Left cardiac atrium (tissue), 4 donors: ENCODE results near the gene SERPINB1. TPM values are rescaled to one million over a fixed set of nuclear protein-coding genes. Genes with fewer than 3 reads are reported as not detected.
"Not testable (repeated sequence)": the region's sequence is repeated elsewhere in the genome, so short reads cannot be mapped to it uniquely, and the experiment has no call there.

ENCODE experiments used
- ATAC-seq, 2 donors: fragments of 200-7000 bp; cut with Tn5 transposase; one replicate each; pipeline ENCODE4 v1.9.1; 2020; ENCODE audit warnings: mild to moderate bottlenecking in 2 of 2, moderate library complexity in 2 of 2
- DNase-seq: peaks from one replicate; pipeline ENCODE4 v3.0.0-alpha.2; 2020
- intact Hi-C, 2 donors: fragments of 100-400 bp; cut with DNase I; formaldehyde crosslinking; loops; one replicate each; pipeline versions ENCODE4 v1.14.1 to v1.15.1; 2022 to 2023
- total RNA-seq, 2 donors: library from RNA; stranded (reverse); fragmentation: NEBNext Ultra II Directional; extraction: Animal tissue kit (Norgen Biotek cat#: 25700); gene quantifications; one replicate each; pipeline ENCODE4 v1.2.1, GENCODE V29; 2021
- donor health status: DM: no; HTN: yes; CAD: no.
- donor health status: DM: no; HTN: yes; CAD: no; lungs with severe emphysema.
- donor health status: DM: yes; HTN: yes; CAD: no.
- donor health status: Dilated cardiomyopathy.

The SERPINB1 gene
- total RNA-seq, 2 donors from 2014 or later = 27.5 to 39.2 TPM

DNA sequence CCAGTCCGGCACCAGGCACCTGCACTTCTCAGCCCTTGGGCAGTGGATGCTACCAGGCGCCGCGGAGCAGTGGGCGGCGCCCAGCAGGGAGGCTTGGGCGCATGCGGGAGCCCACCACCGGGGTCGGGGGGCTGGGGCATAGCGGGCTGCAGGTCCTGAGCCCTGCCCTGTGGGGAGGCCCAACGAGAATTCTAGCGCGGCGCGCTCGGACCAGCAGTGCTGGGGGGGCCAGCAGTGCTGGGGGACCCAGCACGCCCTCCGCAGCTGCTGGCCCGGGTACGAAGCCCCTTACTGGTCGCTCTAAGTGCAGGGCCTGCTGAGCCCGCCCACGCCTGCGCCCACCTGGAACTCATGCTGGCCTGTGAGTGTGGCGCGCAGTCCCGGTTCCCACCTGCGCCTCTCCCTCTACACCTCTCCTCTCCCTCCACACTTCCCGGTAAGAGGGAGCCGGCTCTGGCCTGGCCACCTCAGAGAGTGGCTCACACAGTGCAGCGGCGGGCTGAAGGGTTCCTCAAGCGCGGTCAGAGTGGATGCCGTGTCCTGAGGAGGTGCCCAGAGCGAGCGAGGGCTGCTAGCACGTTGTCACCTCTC lies 28.5 kb upstream of the SERPINB1 start:
- DNase-seq (no peak), ATAC-seq (no peak)
- intact Hi-C loops = no loop called here

- no peak for ATAC-seq
- intact Hi-C loops = no loop called here
- no peak for DNase-seq
Measured at GRCh38 chr6:2868637-2869036, 27.0 kb upstream of the SERPINB1 start.

GRCh38 chr6:2866171-2866846 lies 24.6 kb upstream of the SERPINB1 start:
- peak in 1 of 2 donors; percentile 21 for ATAC-seq
- no peak for DNase-seq
- intact Hi-C loops = no loop called here

DNA sequence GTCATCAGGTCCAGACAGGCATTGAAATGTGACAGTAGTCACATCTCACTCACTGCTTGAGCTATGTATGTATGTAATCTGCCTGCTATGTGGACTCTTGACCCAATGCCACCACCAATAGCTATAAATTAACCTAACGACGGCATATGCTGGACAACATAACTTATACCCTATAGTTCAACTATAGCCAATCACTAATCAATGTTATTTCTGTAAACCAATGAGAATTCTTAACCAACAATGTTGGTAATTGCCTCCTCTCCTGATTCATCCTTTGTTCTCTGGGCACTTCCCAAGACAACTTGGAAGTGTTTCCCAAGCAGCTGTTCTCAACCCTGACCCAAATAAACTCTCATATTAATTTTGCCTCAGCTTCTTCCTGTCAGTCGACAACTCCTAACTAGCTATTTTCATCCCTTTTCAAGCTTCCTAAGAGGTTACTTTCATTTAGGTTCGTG lies 24.1 kb upstream of the SERPINB1 start:
- intact Hi-C loops = no loop called here
- ATAC-seq = peak; percentile 53 to 56
- DNase-seq = no peak

DNA sequence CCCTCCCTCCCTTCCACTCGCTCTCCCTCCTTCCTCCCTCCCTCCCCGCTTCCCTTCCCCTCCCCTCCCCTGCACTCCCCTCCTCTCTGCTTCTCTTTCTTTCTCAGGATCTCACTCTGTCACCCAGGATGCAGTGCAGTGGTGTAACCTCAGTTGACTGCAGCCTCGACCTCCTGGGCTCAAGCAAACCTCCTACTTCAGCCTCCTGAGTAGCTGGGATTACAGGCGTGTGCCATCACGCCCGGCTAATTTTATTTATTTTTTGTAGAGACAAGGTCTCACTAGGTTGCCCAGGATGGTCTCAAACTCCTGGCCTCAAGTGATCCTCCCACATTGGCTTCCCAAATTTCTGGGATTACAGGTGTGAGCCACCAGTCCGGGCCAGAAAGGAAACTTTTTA lies 23.6 kb upstream of the SERPINB1 start:
- ATAC-seq (no peak), DNase-seq (no peak)
- intact Hi-C loops = no loop called here

DNA sequence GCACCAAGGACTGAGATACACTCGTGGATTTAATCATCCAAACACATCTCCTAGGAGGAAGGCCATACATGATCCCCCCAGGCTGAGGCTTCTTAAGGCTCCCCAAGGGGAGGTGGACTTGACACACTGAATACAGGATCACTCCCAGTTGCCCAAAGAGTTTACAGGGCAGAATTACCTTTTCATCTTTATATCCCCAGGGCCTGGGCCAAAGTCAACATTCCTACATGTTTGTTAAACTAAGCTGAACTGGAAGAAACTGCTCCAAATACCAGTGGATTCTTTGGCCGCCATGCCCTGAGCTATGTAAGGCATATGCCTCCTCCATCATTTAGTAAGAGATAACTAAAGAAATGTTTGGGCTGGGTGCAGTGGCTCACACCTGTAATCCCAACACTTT lies 22.2 kb upstream of the SERPINB1 start:
- ATAC-seq = no peak
- intact Hi-C loops = no loop called here
- DNase-seq = no peak

DNA sequence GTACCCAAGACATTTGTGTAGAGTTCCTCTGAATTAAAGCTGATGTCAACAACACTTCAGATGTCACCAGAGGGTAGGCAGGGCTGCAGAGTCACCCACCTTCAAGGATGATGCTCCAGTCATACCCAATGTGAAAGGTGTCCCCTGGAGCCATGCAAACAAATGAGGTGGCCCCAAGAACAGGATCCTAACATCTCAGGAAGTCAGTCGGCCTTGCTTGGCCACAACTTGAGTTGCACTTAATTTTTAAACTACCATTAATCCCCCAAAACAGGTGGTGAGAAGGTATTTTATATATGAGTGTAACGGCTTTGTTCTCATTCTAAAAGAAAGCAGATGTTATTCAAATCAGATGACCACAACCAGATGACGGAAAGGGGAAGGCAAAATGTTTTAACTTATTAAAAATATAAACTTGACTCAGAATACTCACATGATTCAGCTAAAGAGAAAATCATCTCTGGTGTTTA lies 21.1 kb upstream of the SERPINB1 start:
- intact Hi-C loops = no loop called here
- no peak for DNase-seq
- no peak for ATAC-seq

DNA sequence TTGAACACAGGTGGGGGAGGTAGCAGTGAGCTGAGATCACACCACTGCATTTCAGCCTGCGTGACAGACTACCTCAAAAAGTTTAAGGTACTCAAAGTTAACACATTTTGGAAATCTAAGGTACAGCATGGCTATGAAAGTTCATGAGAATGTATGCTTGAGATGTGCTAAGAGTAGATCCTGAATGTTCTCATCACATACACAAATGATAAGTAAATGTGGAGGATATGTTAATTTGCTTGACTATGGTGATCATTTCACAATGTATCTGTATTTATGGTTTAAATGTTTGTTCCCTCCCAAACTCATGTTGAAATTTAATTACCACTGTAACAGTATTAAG lies 20.1 kb upstream of the SERPINB1 start:
- DNase-seq = no peak
- intact Hi-C loops = no loop called here
- ATAC-seq = no peak

DNA sequence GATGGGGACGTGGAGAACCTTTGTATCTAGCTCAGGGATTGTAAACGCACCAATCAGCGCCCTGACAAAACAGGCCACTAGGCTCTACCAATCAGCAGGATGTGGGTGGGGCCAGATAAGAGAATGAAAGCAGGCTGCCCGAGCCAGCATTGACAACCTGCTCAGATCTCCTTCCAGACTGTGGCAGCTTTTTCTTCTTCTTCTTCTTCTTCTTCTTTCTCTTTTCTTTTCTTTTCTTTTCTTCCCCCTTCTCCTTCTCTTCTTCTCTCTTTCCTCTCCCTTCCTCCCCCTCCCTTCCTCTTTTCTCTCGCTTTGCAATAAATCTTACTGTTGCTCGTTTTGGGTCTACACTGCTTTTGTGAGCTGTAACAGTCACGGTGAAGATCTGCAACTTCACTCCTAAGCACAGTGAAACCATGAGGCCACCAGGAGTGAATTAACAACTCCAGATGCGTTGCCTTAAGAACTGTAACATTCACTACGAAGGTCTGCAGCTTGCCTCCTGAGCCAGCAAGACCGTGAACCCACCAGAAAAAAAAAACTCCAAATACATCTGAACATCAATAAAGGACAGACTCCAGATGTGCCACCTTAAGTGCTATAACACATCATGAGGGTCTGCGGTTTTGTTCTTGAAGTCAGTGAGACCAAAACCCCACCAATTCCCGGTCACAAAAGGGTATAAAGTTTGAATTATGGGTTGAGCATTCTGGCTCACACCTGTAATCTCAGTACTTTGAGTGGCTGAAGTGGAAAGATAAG lies 19.6 kb upstream of the SERPINB1 start:
- DNase-seq = no peak
- no peak for ATAC-seq
- intact Hi-C loops = no loop called here

GRCh38 chr6:2860706-2861059 lies 19.0 kb upstream of the SERPINB1 start:
- ATAC-seq, intact Hi-C loops, DNase-seq: not testable (repeated sequence)

GRCh38 chr6:2859798-2860705 lies 18.4 kb upstream of the SERPINB1 start:
- ATAC-seq, DNase-seq: not testable (repeated sequence)
- intact Hi-C loops = loop anchor here in 1 of 2 donors (10.0 kb wide), 1 partner anchor 45 kb away; the partner anchor contains the start of gene SERPINB9

DNA sequence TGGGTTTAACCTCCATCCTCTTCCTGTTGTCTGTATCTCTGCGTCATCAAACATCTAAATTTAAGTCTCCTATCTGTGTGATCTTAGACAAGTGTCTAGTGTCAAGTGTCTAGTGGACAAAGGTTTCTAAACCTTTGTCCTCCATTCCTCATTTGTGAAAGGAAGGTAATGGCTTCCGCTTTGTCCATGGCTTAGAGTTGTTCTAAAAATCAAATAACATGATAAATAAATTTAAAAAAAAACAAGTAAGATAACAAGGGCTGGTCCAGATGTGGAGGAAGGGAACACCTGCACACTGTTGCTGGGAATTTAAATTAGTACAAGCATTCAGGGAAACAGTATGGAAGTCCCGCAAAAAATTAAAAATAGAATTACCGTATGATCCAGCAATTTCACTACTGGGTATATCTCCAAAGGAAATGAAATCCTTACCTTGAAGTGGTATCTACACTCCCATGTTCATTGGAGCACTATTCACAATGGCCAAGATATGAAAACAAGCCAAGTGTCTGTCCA lies 17.6 kb upstream of the SERPINB1 start:
- ATAC-seq (no peak), DNase-seq (no peak)
- intact Hi-C loops = loop anchor here in 1 of 2 donors (10.0 kb wide), 1 partner anchor 46 kb away; the partner anchor contains the start of gene SERPINB9

- DNase-seq (peak; percentile 74), ATAC-seq (peak; percentile 46 to 62)
- intact Hi-C loops = loop anchor here in 1 of 2 donors (10.0 kb wide), 1 partner anchor 47 kb away; the partner anchor contains the start of gene SERPINB9
Measured at GRCh38 chr6:2857580-2858337, 16.1 kb upstream of the SERPINB1 start.

GRCh38 chr6:2857185-2857579 lies 15.5 kb upstream of the SERPINB1 start:
- ATAC-seq (no peak), DNase-seq (no peak)
- intact Hi-C loops = loop anchor here in 1 of 2 donors (10.0 kb wide), 1 partner anchor 48 kb away; the partner anchor contains the start of gene SERPINB9

DNA sequence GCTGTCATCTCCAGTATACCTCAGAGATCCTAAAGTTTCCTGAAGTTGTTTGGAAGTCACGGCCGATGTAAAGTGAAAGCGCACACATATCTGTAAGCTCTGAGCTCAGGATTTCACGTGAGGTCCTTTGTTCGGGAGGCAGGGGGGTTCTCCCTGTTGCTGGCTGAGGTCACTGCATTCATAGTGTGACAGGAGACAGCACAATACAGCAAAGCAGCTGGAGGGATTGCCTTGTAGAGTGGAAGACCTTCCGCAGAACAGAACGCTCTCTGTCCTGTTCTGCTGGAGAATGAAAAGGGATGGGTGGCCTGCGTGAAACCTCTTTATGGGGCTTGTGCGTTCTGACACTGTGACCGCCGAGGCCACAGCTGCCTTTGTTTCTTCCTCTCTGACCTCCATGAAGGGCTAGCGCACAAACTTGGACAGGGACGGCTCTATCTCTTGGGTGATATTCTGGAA lies 13.4 kb upstream of the SERPINB1 start:
- no peak for DNase-seq
- peak in 1 of 2 donors; percentile 4 for ATAC-seq
- intact Hi-C loops = loop anchor here in 1 of 2 donors (10.0 kb wide), 1 partner anchor 50 kb away; the partner anchor contains the start of gene SERPINB9

DNA sequence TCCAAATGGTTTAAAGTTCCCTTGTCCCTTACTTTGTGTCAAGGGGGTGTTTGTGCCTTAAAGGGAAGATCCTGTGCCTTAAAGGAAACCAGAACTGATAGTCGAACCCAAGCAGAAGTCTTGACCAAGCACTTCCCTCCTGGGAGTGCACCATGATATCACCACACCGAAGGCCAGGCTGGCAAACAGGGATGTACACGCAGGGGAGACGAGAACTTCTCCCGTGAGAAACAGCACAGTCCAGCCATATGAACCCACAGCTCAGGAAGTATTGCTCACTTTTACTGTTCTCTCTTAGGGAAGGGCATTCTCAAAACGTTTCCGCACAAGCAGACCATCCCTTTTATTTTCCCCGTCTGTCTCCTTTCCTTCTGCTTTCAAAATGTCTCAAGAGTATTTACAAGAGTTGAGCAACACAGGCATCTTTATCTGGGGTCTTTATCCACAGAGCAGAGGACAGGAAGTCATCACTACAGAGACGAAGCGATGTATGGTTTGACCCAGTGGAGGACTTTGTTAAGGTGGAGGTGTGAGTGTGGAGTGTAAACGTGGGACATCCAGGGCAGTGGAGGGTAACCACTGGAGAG lies 12.8 kb upstream of the SERPINB1 start:
- DNase-seq (no peak), ATAC-seq (peak; percentile 12 to 53)
- intact Hi-C loops = loop anchor here in 1 of 2 donors (10.0 kb wide), 1 partner anchor 50 kb away; the partner anchor contains the start of gene SERPINB9

DNA sequence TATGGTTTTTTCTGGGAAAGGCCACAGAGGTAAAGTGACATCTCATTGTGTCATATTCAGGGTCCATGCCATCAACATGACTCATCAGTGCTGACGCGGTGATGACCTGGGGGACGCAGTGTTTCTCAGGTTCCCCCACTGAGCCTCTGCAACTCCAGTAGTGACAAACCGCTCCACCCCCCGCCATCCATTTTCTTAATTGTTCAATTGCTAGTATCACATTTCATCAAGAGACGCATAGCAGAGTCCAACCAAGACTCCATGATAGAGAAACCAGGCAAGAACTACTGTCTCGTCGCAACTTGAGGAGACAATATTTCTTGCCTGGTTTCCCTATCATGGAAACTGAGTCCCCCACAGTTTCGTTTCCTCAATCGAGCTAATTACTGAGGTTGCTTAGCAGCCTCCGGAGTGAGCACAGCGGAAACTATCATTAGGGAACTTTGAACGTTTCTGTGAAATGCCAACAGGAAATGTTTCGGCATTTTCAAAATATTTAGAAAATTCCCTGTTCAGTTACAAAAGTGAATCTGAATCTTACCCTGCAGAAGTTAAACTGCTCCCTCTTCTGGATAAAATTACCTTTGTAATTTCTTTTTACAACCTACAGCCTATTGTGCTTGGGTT lies 12.2 kb upstream of the SERPINB1 start:
- intact Hi-C loops = loop anchor here in 1 of 2 donors (10.0 kb wide), 1 partner anchor 51 kb away; the partner anchor contains the start of gene SERPINB9
- DNase-seq (no peak), ATAC-seq (peak; percentile 21 to 32)
